IMR-90 (cell line): ENCODE data around the gene GNB1L. TPM values are rescaled to one million over a fixed set of nuclear protein-coding genes. Genes with fewer than 3 reads are reported as not detected.
A peak's percentile ranks its signal among the peaks of the same experiment; 100 is the strongest.

Source experiments
- ATAC-seq: fragments of 200-7000 bp; cut with Tn5 transposase; 2 replicates; pipeline ENCODE4 v1.9.1; 2020; ENCODE audit warnings: low read depth, mild to moderate bottlenecking, moderate library complexity
- BruUV-seq: library from RNA; stranded (reverse); fragments of 400-500 nt; replicated peaks from 2 replicates; lab custom pipeline; 2021; lab: Mats Ljungman, UMichigan
- CTCF ChIA-PET: fragments of 300-600 bp; formaldehyde crosslinking; extraction: SDS; loops from one replicate; lab custom pipeline; 2021; ENCODE audit warnings: antibody characterized with exemption; lab: Yijun Ruan, JAX
- POLR2A ChIA-PET: fragments of 300-600 bp; sonication (Branson Sonifier 250); formaldehyde crosslinking; loops from one replicate; lab custom pipeline; 2022; ENCODE audit warnings: antibody characterized with exemption; ENCODE audit not compliant: unreplicated experiment; lab: Charles Lee
- DNase-seq: peaks from one replicate; pipeline ENCODE4 v3.0.0; 2013
- H2AFZ ChIP-seq: replicated peaks from 2 replicates; pipeline ENCODE3; 2013; ENCODE audit warnings: low read length, mild to moderate bottlenecking; ENCODE audit not compliant: poor library complexity
- H2AK5ac ChIP-seq: 2 replicates; pipeline ENCODE4 v1.6.1; 2013; ENCODE audit warnings: low read depth, low read length, inconsistent platforms
- H2AK9ac ChIP-seq: replicated peaks from 2 replicates; pipeline ENCODE3; 2013; ENCODE audit warnings: mild to moderate bottlenecking, low read depth, low read length, moderate library complexity; ENCODE audit not compliant: poor library complexity
- H2BK120ac ChIP-seq: 2 replicates; pipeline ENCODE4 v1.6.1; 2013; ENCODE audit warnings: low read depth, low read length, inconsistent platforms
- H2BK15ac ChIP-seq: 3 replicates; pipeline ENCODE4 v1.6.1; 2013; ENCODE audit warnings: low read depth, low read length, inconsistent platforms
- H2BK20ac ChIP-seq: 2 replicates; pipeline ENCODE4 v1.6.1; 2013; ENCODE audit warnings: low read depth, mild to moderate bottlenecking, inconsistent platforms, low read length, moderate library complexity
- H2BK5ac ChIP-seq: 2 replicates; pipeline ENCODE4 v1.6.1; 2013; ENCODE audit warnings: mild to moderate bottlenecking, low read depth, low read length, inconsistent platforms; ENCODE audit not compliant: poor library complexity, severe bottlenecking
- H3K14ac ChIP-seq: replicated peaks from 2 replicates; pipeline ENCODE4 v1.6.1; 2013; ENCODE audit warnings: low read depth, low read length, inconsistent platforms
- H3K18ac ChIP-seq: 2 replicates; pipeline ENCODE4 v1.6.1; 2013; ENCODE audit warnings: low read depth, low read length, control low read depth
- H3K23ac ChIP-seq: 2 replicates; pipeline ENCODE4 v1.6.1; 2013; ENCODE audit warnings: low read depth, low read length, inconsistent platforms
- H3K27ac ChIP-seq: 2 replicates; pipeline ENCODE4 v1.5.1; 2013; ENCODE audit warnings: mild to moderate bottlenecking, control low read depth, low read length; ENCODE audit not compliant: insufficient read depth
- H3K27me3 ChIP-seq: 2 replicates; pipeline ENCODE4 v1.6.1; 2013; ENCODE audit warnings: low read length; ENCODE audit not compliant: control insufficient read depth, insufficient read depth
- H3K36me3 ChIP-seq: 2 replicates; pipeline ENCODE4 v1.6.1; 2013; ENCODE audit warnings: low read length, mixed read lengths; ENCODE audit not compliant: control insufficient read depth, insufficient read depth
- H3K4ac ChIP-seq: 2 replicates; pipeline ENCODE4 v1.6.1; 2013; ENCODE audit warnings: low read depth, low read length, inconsistent platforms
- H3K4me1 ChIP-seq: 2 replicates; pipeline ENCODE4 v1.6.1; 2013; ENCODE audit warnings: low read length, mixed read lengths; ENCODE audit not compliant: control insufficient read depth, insufficient read depth
- H3K4me2 ChIP-seq: 2 replicates; pipeline ENCODE4 v1.6.1; 2013; ENCODE audit warnings: low read depth, mild to moderate bottlenecking, control low read depth, low read length, moderate library complexity
- H3K4me3 ChIP-seq: 2 replicates; pipeline ENCODE4 v1.5.1; 2013; ENCODE audit warnings: low read depth, mild to moderate bottlenecking, control low read depth, low read length, moderate library complexity; ENCODE audit not compliant: insufficient read depth
- H3K56ac ChIP-seq: 2 replicates; pipeline ENCODE4 v1.6.1; 2013; ENCODE audit warnings: low read length, inconsistent platforms; ENCODE audit not compliant: insufficient read depth; ENCODE audit errors: extremely low read depth
- H3K79me1 ChIP-seq, 2 experiments: 2 replicates each; pipeline ENCODE4 v1.6.1; 2013; ENCODE audit warnings: low read length in 2 of 2, inconsistent platforms in 1 of 2, low read depth in 1 of 2
- H3K9ac ChIP-seq: 2 replicates; pipeline ENCODE4 v1.6.1; 2013; ENCODE audit warnings: low read depth, low read length, control low read depth
- H3K9me1 ChIP-seq: 2 replicates; pipeline ENCODE4 v1.6.1; 2013; ENCODE audit warnings: low read length, inconsistent platforms; ENCODE audit not compliant: insufficient read depth
- H3K9me3 ChIP-seq: 2 replicates; pipeline ENCODE4 v1.6.1; 2013; ENCODE audit warnings: low read length; ENCODE audit not compliant: control insufficient read depth, insufficient read depth
- H4K20me1 ChIP-seq: 2 replicates; pipeline ENCODE4 v1.6.1; 2013; ENCODE audit warnings: low read length, inconsistent platforms; ENCODE audit not compliant: insufficient read depth
- H4K5ac ChIP-seq: 2 replicates; pipeline ENCODE4 v1.6.1; 2013; ENCODE audit warnings: mild to moderate bottlenecking, low read depth, low read length, control low read depth
- H4K8ac ChIP-seq, 2 experiments: 2 replicates each; pipeline ENCODE4 v1.6.1; 2013; ENCODE audit warnings: low read depth in 2 of 2, low read length in 2 of 2, control low read depth in 1 of 2, inconsistent platforms in 1 of 2
- H4K91ac ChIP-seq: 2 replicates; pipeline ENCODE4 v1.6.1; 2013; ENCODE audit warnings: low read depth, low read length, inconsistent platforms; ENCODE audit not compliant: insufficient read depth
- BHLHE40 ChIP-seq: fragments of 150-350 bp; IDR thresholded peaks from 2 replicates; pipeline ENCODE4 v1.6.1; 2016; ENCODE audit warnings: mild to moderate bottlenecking, low read depth, low read length
- CEBPB ChIP-seq: IDR thresholded peaks from 2 replicates; pipeline ENCODE4 v1.6.1; 2012; ENCODE audit warnings: low read depth, low read length, improper control_type of control experiment
- CHD1 ChIP-seq: IDR thresholded peaks from 2 replicates; pipeline ENCODE4 v1.6.1; 2012; ENCODE audit warnings: low read depth, low read length, improper control_type of control experiment
- CTCF ChIP-seq: conservative IDR thresholded peaks from 2 replicates; pipeline ENCODE4 v1.5.1; 2012; ENCODE audit warnings: mild to moderate bottlenecking, low read depth, low read length, improper control_type of control experiment
- ELK1 ChIP-seq: fragments of 150-350 bp; IDR thresholded peaks from 2 replicates; pipeline ENCODE4 v1.6.1; 2016; ENCODE audit warnings: low read depth, mild to moderate bottlenecking, low read length, moderate library complexity, borderline replicate concordance
- FOS ChIP-seq: fragments of 150-350 bp; IDR thresholded peaks from 2 replicates; pipeline ENCODE4 v1.6.1; 2016; ENCODE audit warnings: low read depth, low read length
- MAFK ChIP-seq: IDR thresholded peaks from 2 replicates; pipeline ENCODE4 v1.6.1; 2012; ENCODE audit warnings: low read depth, low read length, improper control_type of control experiment
- MAZ ChIP-seq: IDR thresholded peaks from 2 replicates; pipeline ENCODE4 v1.6.1; 2012; ENCODE audit warnings: low read depth, mild to moderate bottlenecking, low read length, improper control_type of control experiment, moderate library complexity, borderline replicate concordance
- MXI1 ChIP-seq: IDR thresholded peaks from 2 replicates; pipeline ENCODE4 v1.6.1; 2012; ENCODE audit warnings: low read depth, mild to moderate bottlenecking, low read length, moderate library complexity, borderline replicate concordance
- NFE2L2 ChIP-seq: fragments of 150-350 bp; IDR thresholded peaks from 2 replicates; pipeline ENCODE4 v1.6.1; 2016; ENCODE audit warnings: low read depth, mild to moderate bottlenecking, low read length
- POLR2A ChIP-seq: IDR thresholded peaks from 2 replicates; pipeline ENCODE4 v1.6.1; 2012; ENCODE audit warnings: mild to moderate bottlenecking, low read depth, low read length
- RAD21 ChIP-seq: IDR thresholded peaks from 2 replicates; pipeline ENCODE4 v1.6.1; 2012; ENCODE audit warnings: low read length, improper control_type of control experiment
- RCOR1 ChIP-seq: IDR thresholded peaks from 2 replicates; pipeline ENCODE4 v1.6.1; 2012; ENCODE audit warnings: mild to moderate bottlenecking, low read length, improper control_type of control experiment; ENCODE audit not compliant: insufficient replicate concordance
- RFX5 ChIP-seq: IDR thresholded peaks from 2 replicates; pipeline ENCODE4 v1.8.0; 2012; ENCODE audit warnings: low read depth, mild to moderate bottlenecking, low read length, moderate library complexity
- SMC3 ChIP-seq: fragments of 150-350 bp; IDR thresholded peaks from 2 replicates; pipeline ENCODE4 v1.6.1; 2016; ENCODE audit warnings: low read depth, mild to moderate bottlenecking, antibody characterized with exemption, low read length, moderate library complexity
- WGBS, 2 experiments: methylation state at CpG; one replicate each; pipeline versions ENCODE4 v1.1.5 to v1.1.7; 2013; ENCODE audit warnings: missing lambda C conversion rate in 2 of 2; ENCODE audit not compliant: insufficient read length in 1 of 2; ENCODE audit errors: extremely low coverage in 2 of 2; 5-methylcytosine and 5-hydroxymethylcytosine counted together
- dilution Hi-C: fragments of 300-500 bp; cut with HindIII; formaldehyde crosslinking; loops from one replicate; pipeline ENCODE4 v1.14.3; 2018; ENCODE audit warnings: low sequenced_read_pairs; ENCODE audit not compliant: unreplicated experiment
- in situ Hi-C: fragments of 300-500 bp; cut with MboI; formaldehyde crosslinking; loops from 3 replicates; pipeline ENCODE4 v1.14.3; 2019; ENCODE audit warnings: low sequenced_read_pairs, inconsistent platforms, mixed read lengths
- intact Hi-C: fragments of 100-400 bp; cut with micrococcal nuclease; formaldehyde crosslinking; loops from 2 replicates; pipeline ENCODE4 v1.10.0; 2022
- polyA plus RNA-seq, 3 experiments: library from polyadenylated mRNA; depleted of rRNA; stranded (reverse); fragments of >200 nt; gene quantifications; 2 replicates each; pipeline ENCODE4 v1.2.3, GENCODE V29; 2012; ENCODE audit warnings: low replicate concordance in 1 of 3
- total RNA-seq: library from RNA; depleted of rRNA; stranded (reverse); fragments of >200 nt; gene quantifications from 2 replicates; pipeline ENCODE4 v1.2.3, GENCODE V29; 2012

The GNB1L gene
- total and polyA plus RNA-seq, 2 of the 4 experiments (the other 2 are of a cell fraction): 2.5 to 4.4 TPM

GRCh38 chr22:19875531-19876313, 21.0 kb upstream of the GNB1L start:
- ChIA-PET POLR2A (no interaction called here), CTCF (no interaction called here)
- no peak overlapping the region for H2BK20ac ChIP-seq
- no peaks in the 10 kb centered on the region for H3K9me3 ChIP-seq
- no peak overlapping the region; the same call in 1 of the 2 replicates for H2BK120ac ChIP-seq
- no peaks in the 10 kb centered on the region for H4K20me1 ChIP-seq
- no peak overlapping the region for H2AK5ac ChIP-seq
- in situ Hi-C loops (no loop called here), intact Hi-C loops (no loop called here), dilution Hi-C loops (no loop called here)
- H3K9me1 ChIP-seq: peaks cover 25% of the 10 kb centered on the region
- H3K79me1 ChIP-seq: peaks cover 16 to 33% of the 10 kb centered on the region in 2 experiments
- no peaks in the 10 kb centered on the region for H3K27me3 ChIP-seq
- H3K18ac ChIP-seq: no peak overlapping the region
- ATAC-seq (no peak), DNase-seq (no peak)
- no peak overlapping the region for H2AK9ac ChIP-seq
- H2BK15ac ChIP-seq: no peak overlapping the region
- 0 out of 4 replicates have a peak overlapping the region, but pooled peaks of 1 of the 2 experiments have one; percentile 5 for H4K8ac ChIP-seq
- H3K23ac ChIP-seq: no peak overlapping the region
- 83% methylated on average over 6 of the region's 23 CpGs; no CpG with 5 or more reads in 1 of the 2 experiments for whole genome bisulfite sequencing, 2 experiments
- H3K36me3 ChIP-seq: peaks cover 1% of the 10 kb centered on the region; the same call in 1 of the 2 replicates
- H3K56ac ChIP-seq: no peak overlapping the region
- H3K27ac ChIP-seq: no peak overlapping the region
- H3K4me3 ChIP-seq: no peak overlapping the region
- H2AFZ ChIP-seq: no peak overlapping the region
- no peak overlapping the region; the same call in 1 of the 2 replicates for H4K91ac ChIP-seq
- peaks cover 32% of the 10 kb centered on the region for H3K4me1 ChIP-seq
- H3K4me2 ChIP-seq: no peak overlapping the region
- H2BK5ac ChIP-seq: no peak overlapping the region
- no peak overlapping the region for H4K5ac ChIP-seq
- no peak overlapping the region for H3K4ac ChIP-seq
- no peak overlapping the region for H3K14ac ChIP-seq
- H3K9ac ChIP-seq: no peak overlapping the region
- no TSS peak for BruUV-seq
- TF ChIP-seq RAD21: no peak
- TF ChIP-seq CHD1: no peak
- TF ChIP-seq NFE2L2: no peak
- TF ChIP-seq CTCF: no peak
- no peak for TF ChIP-seq MAZ
- TF ChIP-seq ELK1: no peak
- no peak for TF ChIP-seq MXI1
- no peak for TF ChIP-seq CEBPB
- no peak for TF ChIP-seq FOS
- no peak for TF ChIP-seq BHLHE40
- no peak for TF ChIP-seq SMC3
- no peak for TF ChIP-seq POLR2A
- TF ChIP-seq RCOR1: no peak
- TF ChIP-seq RFX5: no peak
- TF ChIP-seq MAFK: no peak
